Measurements from ENCODE around the gene COL8A2.

- no peak for TF ChIP-seq CTCF (IDR thresholded peaks at IDR 0.05; ENCODE audit: low read length)
- no peak for TF ChIP-seq EZH2 (IDR thresholded peaks at IDR 0.05; ENCODE audit: borderline replicate concordance, low read length)
Measured at GRCh38 chr1:36051821-36052220, 73.2 kb downstream of the COL8A2 start.

Measured in OCI-LY1 (cell line).